ENCODE data around the gene PKN1. TPM values are rescaled to one million over a fixed set of nuclear protein-coding genes. Genes with fewer than 3 reads are reported as not detected.

Gene PKN1
- total RNA-seq, 2 experiments from 2014 or later, result 188 to 207 TPM

- H3K27me3 Mint-ChIP-seq, result peaks cover 2% of the 10 kb centered on the region
- ChIA-PET CTCF (interaction anchor here (0.6 to 5.3 kb wide), 34 partner anchors 8 to 668 kb away, joined by 3 to 60 read pairs (median 4); partner anchors contain the start of genes DDX39A, DNAJB1 and GIPC1), POLR2A (no interaction called here)
- H3K27ac Mint-ChIP-seq, result no peak overlapping the region
- no peaks in the 10 kb centered on the region for H3K9me3 Mint-ChIP-seq
- peaks cover 2% of the 10 kb centered on the region for H3K36me3 Mint-ChIP-seq
- intact Hi-C loops (cut with micrococcal nuclease), result loop anchor here (1.0 kb wide), 1 partner anchor 48 kb away; no protein-coding TSS in a partner anchor
- peak; percentile 83 for DNase-seq
- peaks cover 18% of the 10 kb centered on the region for H3K4me1 Mint-ChIP-seq (ENCODE audit: low read depth)
- no peak overlapping the region for H3K4me3 Mint-ChIP-seq
Observed at GRCh38 chr19:14479975-14480699, 47.0 kb downstream of the PKN1 start.

GRCh38 chr19:14480700-14481079 lies 47.6 kb downstream of the PKN1 start:
- Mint-ChIP-seq H3K9me3 (no peaks in the 10 kb centered on the region), H3K27me3 (peaks cover 2% of the 10 kb centered on the region), H3K27ac (no peak overlapping the region), H3K4me1 (ENCODE audit: low read depth) (peaks cover 14% of the 10 kb centered on the region), H3K4me3 (no peak overlapping the region), H3K36me3 (peaks cover 2% of the 10 kb centered on the region)
- DNase-seq, result no peak
- intact Hi-C loops (cut with micrococcal nuclease), result no loop called here
- ChIA-PET POLR2A (interaction anchor here (0.6 kb wide), 1 partner anchor 9 kb away, joined by 3 read pairs; no protein-coding TSS in a partner anchor), CTCF (interaction anchor here (0.6 to 5.3 kb wide), 29 partner anchors 8 to 668 kb away, joined by 3 to 60 read pairs (median 5); partner anchors contain the start of genes DDX39A, DNAJB1 and GIPC1)

- intact Hi-C loops (cut with micrococcal nuclease), result no loop called here
- CTCF ChIA-PET, result interaction anchor here (0.6 to 5.3 kb wide), 5 partner anchors 10 to 1713 kb away, joined by 3 to 60 read pairs (median 4); no protein-coding TSS in a partner anchor
- no peak overlapping the region for H3K4me3 Mint-ChIP-seq
Observed at GRCh38 chr19:14482172-14482941, 49.3 kb downstream of the PKN1 start.

GRCh38 chr19:14487370-14488125 lies 54.4 kb downstream of the PKN1 start:
- H3K9me3 Mint-ChIP-seq, result no peaks in the 10 kb centered on the region
- intact Hi-C loops (cut with micrococcal nuclease), result loop anchor here (2.0 to 5.0 kb wide), 3 partner anchors 125 to 351 kb away; partner anchors contain the start of gene ASF1B
- POLR2A ChIA-PET, result no interaction called here
- H3K4me1 Mint-ChIP-seq (ENCODE audit: low read depth), result peaks cover 4% of the 10 kb centered on the region
- H3K27ac Mint-ChIP-seq, result no peak overlapping the region
- H3K27me3 Mint-ChIP-seq, result no peaks in the 10 kb centered on the region
- DNase-seq, result no peak
- peaks cover 6% of the 10 kb centered on the region for H3K36me3 Mint-ChIP-seq
- CTCF ChIA-PET, result interaction anchor here (1.0 to 2.9 kb wide), 8 partner anchors 8 to 350 kb away, joined by 3 to 15 read pairs (median 3); partner anchors contain the start of genes GIPC1 and PTGER1
- no peak overlapping the region for H3K4me3 Mint-ChIP-seq

More at GRCh38 chr19:14482172-14482941, 49.3 kb downstream of the PKN1 start:
- peaks cover 8% of the 10 kb centered on the region for H3K4me1 Mint-ChIP-seq (ENCODE audit: low read depth)
- H3K27me3 Mint-ChIP-seq, result no peaks in the 10 kb centered on the region
- POLR2A ChIA-PET, result no interaction called here
- H3K9me3 Mint-ChIP-seq, result no peaks in the 10 kb centered on the region
- peaks cover 2% of the 10 kb centered on the region for H3K36me3 Mint-ChIP-seq
- H3K27ac Mint-ChIP-seq, result no peak overlapping the region
- no peak for DNase-seq

- H3K27me3 Mint-ChIP-seq, result no peaks in the 10 kb centered on the region
- peaks cover 6% of the 10 kb centered on the region for H3K36me3 Mint-ChIP-seq
- intact Hi-C loops (cut with micrococcal nuclease), result no loop called here
- H3K9me3 Mint-ChIP-seq, result no peaks in the 10 kb centered on the region
- ChIA-PET CTCF (interaction anchor here (0.7 to 1.8 kb wide), 4 partner anchors 9 to 62 kb away, joined by 3 to 12 read pairs (median 4); no protein-coding TSS in a partner anchor), POLR2A (no interaction called here)
- H3K27ac Mint-ChIP-seq, result no peak overlapping the region
- DNase-seq, result no peak
- no peak overlapping the region for H3K4me3 Mint-ChIP-seq
- peaks cover 17% of the 10 kb centered on the region for H3K4me1 Mint-ChIP-seq (ENCODE audit: low read depth)
Observed at GRCh38 chr19:14492756-14493337, 59.7 kb downstream of the PKN1 start.

GRCh38 chr19:14494411-14494810 lies 61.3 kb downstream of the PKN1 start:
- Mint-ChIP-seq H3K9me3 (no peaks in the 10 kb centered on the region), H3K36me3 (peaks cover 6% of the 10 kb centered on the region), H3K4me1 (ENCODE audit: low read depth) (peaks cover 17% of the 10 kb centered on the region), H3K27me3 (no peaks in the 10 kb centered on the region), H3K4me3 (peak overlapping the region; percentile 78), H3K27ac (peak overlapping the region; percentile 19)
- intact Hi-C loops (cut with micrococcal nuclease), result no loop called here
- CTCF ChIA-PET, result interaction anchor here (2.5 to 4.7 kb wide), 2 partner anchors 11 to 15 kb away, joined by 24 to 35 read pairs; no protein-coding TSS in a partner anchor
- POLR2A ChIA-PET, result interaction anchor here (1.0 to 3.3 kb wide), 2 partner anchors 19 to 24 kb away, joined by 3 to 18 read pairs; partner anchors contain the start of gene DNAJB1
- DNase-seq, result no peak

- Mint-ChIP-seq H3K27ac (peak overlapping the region; percentile 66), H3K9me3 (no peaks in the 10 kb centered on the region), H3K27me3 (no peaks in the 10 kb centered on the region), H3K4me3 (peak overlapping the region; percentile 78), H3K4me1 (ENCODE audit: low read depth) (peaks cover 17% of the 10 kb centered on the region), H3K36me3 (peaks cover 3% of the 10 kb centered on the region)
- ChIA-PET CTCF (interaction anchor here (0.6 to 4.7 kb wide), 6 partner anchors 8 to 358 kb away, joined by 3 to 35 read pairs (median 7); partner anchors contain the start of gene ASF1B), POLR2A (interaction anchor here (1.0 to 3.3 kb wide), 5 partner anchors 11 to 77 kb away, joined by 3 to 18 read pairs (median 4); partner anchors contain the start of gene DNAJB1)
- no peak for DNase-seq
- intact Hi-C loops (cut with micrococcal nuclease), result no loop called here
Observed at GRCh38 chr19:14494910-14495671, 62.0 kb downstream of the PKN1 start.

- POLR2A ChIA-PET, result interaction anchor here (1.0 to 3.3 kb wide), 5 partner anchors 11 to 78 kb away, joined by 3 to 18 read pairs (median 4); partner anchors contain the start of gene DNAJB1
- no peaks in the 10 kb centered on the region for H3K9me3 Mint-ChIP-seq
- intact Hi-C loops (cut with micrococcal nuclease), result no loop called here
- H3K4me3 Mint-ChIP-seq, result peak overlapping the region; percentile 78
- peak overlapping the region; percentile 66 for H3K27ac Mint-ChIP-seq
- peaks cover 17% of the 10 kb centered on the region for H3K4me1 Mint-ChIP-seq (ENCODE audit: low read depth)
- no peak for DNase-seq
- H3K36me3 Mint-ChIP-seq, result peaks cover 3% of the 10 kb centered on the region
- CTCF ChIA-PET, result interaction anchor here (0.6 to 4.7 kb wide), 6 partner anchors 9 to 359 kb away, joined by 3 to 35 read pairs (median 7); partner anchors contain the start of gene ASF1B
- no peaks in the 10 kb centered on the region for H3K27me3 Mint-ChIP-seq
Observed at GRCh38 chr19:14495672-14496028, 62.5 kb downstream of the PKN1 start.

- DNase-seq, result peak; percentile 89
- peak within 1 kb of the TSS; percentile 78 for H3K4me3 Mint-ChIP-seq
- ChIA-PET POLR2A (interaction anchor here (0.6 to 3.3 kb wide), 5 partner anchors 11 to 861 kb away, joined by 3 to 18 read pairs (median 4); partner anchors contain the start of gene DNAJB1), CTCF (interaction anchor here (1.2 to 4.7 kb wide), 5 partner anchors 9 to 359 kb away, joined by 3 to 35 read pairs (median 7); partner anchors contain the start of gene ASF1B)
- H3K27ac Mint-ChIP-seq, result peak within 1 kb of the TSS; percentile 66
- H3K36me3 Mint-ChIP-seq, result peaks cover 3% of the 10 kb centered on the region
- intact Hi-C loops (cut with micrococcal nuclease), result no loop called here
- no peaks in the 10 kb centered on the region for H3K27me3 Mint-ChIP-seq
- peaks cover 17% of the 10 kb centered on the region for H3K4me1 Mint-ChIP-seq (ENCODE audit: low read depth)
- H3K9me3 Mint-ChIP-seq, result no peaks in the 10 kb centered on the region
Observed at GRCh38 chr19:14496029-14496833, 63.1 kb downstream of the PKN1 start, which contains the start of gene GIPC1. GIPC1 (minus strand) TSS chr19:14496127; CDS start chr19:14482976, 13,151 bp downstream.

Data from activated CD4-positive, alpha-beta memory T cell treated with anti-CD3 and anti-CD28 coated beads for 36 hours (primary cell).